ENCODE results near the gene JOSD2.

DNA sequence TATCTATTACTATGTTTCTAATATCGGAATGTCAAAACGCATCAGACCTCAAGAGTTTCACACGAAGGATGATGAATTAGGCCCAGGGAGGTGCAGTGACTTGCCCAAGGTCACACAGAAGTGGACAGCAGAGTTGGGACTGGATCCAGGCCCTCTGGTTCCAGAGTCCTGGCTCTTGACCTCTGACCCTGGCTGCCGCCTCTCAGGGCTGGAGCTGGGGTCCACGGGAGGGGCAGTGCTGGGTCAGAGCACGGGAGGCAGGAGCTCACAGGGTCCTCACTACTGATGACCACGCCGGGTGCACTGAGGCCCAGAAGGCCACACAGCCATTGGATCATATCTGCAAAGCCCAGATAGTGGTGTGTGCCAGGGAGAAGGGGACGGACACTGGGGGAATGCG is 11.9 kb upstream of the JOSD2 start:
- TF ChIP-seq, protein P1, sequence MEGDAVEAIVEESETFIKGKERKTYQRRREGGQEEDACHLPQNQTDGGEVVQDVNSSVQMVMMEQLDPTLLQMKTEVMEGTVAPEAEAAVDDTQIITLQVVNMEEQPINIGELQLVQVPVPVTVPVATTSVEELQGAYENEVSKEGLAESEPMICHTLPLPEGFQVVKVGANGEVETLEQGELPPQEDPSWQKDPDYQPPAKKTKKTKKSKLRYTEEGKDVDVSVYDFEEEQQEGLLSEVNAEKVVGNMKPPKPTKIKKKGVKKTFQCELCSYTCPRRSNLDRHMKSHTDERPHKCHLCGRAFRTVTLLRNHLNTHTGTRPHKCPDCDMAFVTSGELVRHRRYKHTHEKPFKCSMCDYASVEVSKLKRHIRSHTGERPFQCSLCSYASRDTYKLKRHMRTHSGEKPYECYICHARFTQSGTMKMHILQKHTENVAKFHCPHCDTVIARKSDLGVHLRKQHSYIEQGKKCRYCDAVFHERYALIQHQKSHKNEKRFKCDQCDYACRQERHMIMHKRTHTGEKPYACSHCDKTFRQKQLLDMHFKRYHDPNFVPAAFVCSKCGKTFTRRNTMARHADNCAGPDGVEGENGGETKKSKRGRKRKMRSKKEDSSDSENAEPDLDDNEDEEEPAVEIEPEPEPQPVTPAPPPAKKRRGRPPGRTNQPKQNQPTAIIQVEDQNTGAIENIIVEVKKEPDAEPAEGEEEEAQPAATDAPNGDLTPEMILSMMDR (IDR thresholded peaks at IDR 0.05) = no peak
- TF ChIP-seq POLR2A (IDR thresholded peaks at IDR 0.05) = no peak
